Natural killer cell (primary cell): ENCODE measurements around the gene TGFBR1. TPM values are rescaled to one million over a fixed set of nuclear protein-coding genes. Genes with fewer than 3 reads are reported as not detected.
"Not testable (repeated sequence)": the region's sequence is repeated elsewhere in the genome, so short reads cannot be mapped to it uniquely, and the experiment has no call there.

Source experiments
- ATAC-seq, 3 donors: fragments of 150-1000 bp in 2 of 3; fragments of 200-7000 bp in 1 of 3; cut with Tn5 transposase; 1 replicate in 1 of 3; 2 replicates in 2 of 3; pipeline ENCODE4 v1.10.0; 2021; ENCODE audit warnings: mild to moderate bottlenecking in 2 of 3, moderate library complexity in 2 of 3
- DNase-seq, 2 donors: peaks; one replicate each; pipeline versions ENCODE4 v3.0.0 to v3.0.0-alpha.2; 2013 to 2021; ENCODE audit warnings: mixed read lengths in 1 of 2
- H3K27ac ChIP-seq: one replicate; pipeline ENCODE4 v1.5.1; 2013; ENCODE audit warnings: mild to moderate bottlenecking, low read length
- H3K27me3 ChIP-seq: one replicate; pipeline ENCODE4 v1.6.1; 2013; ENCODE audit warnings: low read length; ENCODE audit not compliant: control insufficient read depth, insufficient read depth
- H3K36me3 ChIP-seq: one replicate; pipeline ENCODE4 v1.6.1; 2013; ENCODE audit warnings: low read length; ENCODE audit not compliant: control insufficient read depth, insufficient read depth
- H3K4me1 ChIP-seq: one replicate; pipeline ENCODE4 v1.6.1; 2013; ENCODE audit warnings: low read length; ENCODE audit not compliant: control insufficient read depth, insufficient read depth
- H3K4me3 ChIP-seq: one replicate; pipeline ENCODE4 v1.5.1; 2013; ENCODE audit warnings: low read length
- H3K9me3 ChIP-seq: one replicate; pipeline ENCODE4 v1.6.1; 2013; ENCODE audit warnings: low read length; ENCODE audit not compliant: control insufficient read depth, insufficient read depth
- H3K27ac Mint-ChIP-seq, 2 donors: one replicate each; pipeline ENCODE4 v1.8.0; 2022; ENCODE audit warnings: mild to moderate bottlenecking in 2 of 2, mixed read lengths in 2 of 2, moderate library complexity in 1 of 2
- H3K27me3 Mint-ChIP-seq, 2 donors: one replicate each; pipeline ENCODE4 v1.8.0; 2022; ENCODE audit warnings: low read depth in 2 of 2, mixed read lengths in 2 of 2
- H3K36me3 Mint-ChIP-seq: one replicate; pipeline ENCODE4 v1.8.0; 2022; ENCODE audit warnings: mixed read lengths
- H3K4me1 Mint-ChIP-seq, 2 donors: one replicate each; pipeline ENCODE4 v1.8.0; 2022; ENCODE audit warnings: mixed read lengths in 2 of 2
- H3K4me3 Mint-ChIP-seq: one replicate; pipeline ENCODE4 v1.8.0; 2022; ENCODE audit warnings: mild to moderate bottlenecking, moderate library complexity, mixed read lengths
- H3K9me3 Mint-ChIP-seq, 2 donors: one replicate each; pipeline ENCODE4 v1.8.0; 2022; ENCODE audit warnings: mixed read lengths in 2 of 2
- WGBS: methylation state at CpG from one replicate; pipeline ENCODE4 v1.1.7; 2013; ENCODE audit warnings: missing lambda C conversion rate; ENCODE audit not compliant: insufficient coverage; 5-methylcytosine and 5-hydroxymethylcytosine counted together
- intact Hi-C: fragments of 100-400 bp; cut with micrococcal nuclease; formaldehyde crosslinking; loops from one replicate; pipeline ENCODE4 v1.14.2; 2022
- total RNA-seq, 4 donors: library from RNA; stranded (reverse); fragments of 120-200 nt in 1 of 4; gene quantifications; one replicate each; pipeline versions ENCODE4 v1.2.3 to v1.2.4, GENCODE V29; 2013 to 2022
- TF ChIP-seq, protein P1 (sequence below): fragments of 200-600 bp; IDR thresholded peaks from one replicate; pipeline ENCODE4 v1.8.0; 2022; ENCODE audit warnings: antibody characterized with exemption

The TGFBR1 gene
- total RNA-seq, 3 donors from 2014 or later (not counting 1 experiment from before 2014, with no cell fraction given), result 78.0 to 120 (median 113) TPM

DNA sequence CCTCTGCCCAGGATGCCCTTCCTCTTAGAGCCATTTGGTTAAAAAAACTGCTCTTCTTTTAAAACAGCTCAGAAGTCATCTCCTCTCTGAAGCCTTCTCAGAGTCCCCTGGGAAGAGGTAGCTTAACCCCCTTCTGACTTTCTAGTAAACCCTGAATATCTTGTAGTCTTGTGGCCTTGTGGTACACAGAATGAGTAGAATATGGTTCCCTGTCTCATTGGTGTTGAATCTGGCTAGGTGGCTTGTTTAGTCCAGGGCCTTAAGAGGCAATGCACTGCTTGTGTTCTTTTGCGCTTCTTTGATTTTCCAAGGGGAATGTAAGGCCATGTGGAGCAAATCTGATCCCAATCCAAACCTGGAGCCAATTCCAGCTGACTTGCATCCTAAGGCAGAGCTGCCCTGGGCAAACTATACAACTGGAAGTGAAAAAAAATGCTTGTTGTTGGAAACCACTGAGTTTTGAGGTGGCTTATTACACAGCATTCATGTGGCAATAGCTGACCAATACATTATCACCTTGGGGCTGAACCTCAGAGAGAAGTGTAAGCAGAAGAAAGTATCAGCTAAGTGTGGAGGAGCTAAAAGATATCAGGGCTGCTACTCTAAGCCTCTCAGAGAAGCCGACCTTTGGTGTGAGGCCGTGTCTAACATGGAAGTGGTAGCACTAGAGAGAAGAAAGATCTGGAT, 85.8 kb downstream of the TGFBR1 start:
- no peak for DNase-seq
- Histone ChIP-seq H3K27ac (no peak overlapping the region), H3K4me1 (no peaks in the 10 kb centered on the region), H3K36me3 (no peaks in the 10 kb centered on the region), H3K9me3 (peaks cover 3% of the 10 kb centered on the region), H3K27me3 (no peaks in the 10 kb centered on the region), H3K4me3 (no peak overlapping the region)
- ATAC-seq, result no peak
- H3K9me3 Mint-ChIP-seq, result no peaks in the 10 kb centered on the region
- WGBS, result 94% methylated on average over 3 of the region's 3 CpGs
- H3K4me1 Mint-ChIP-seq, result peaks cover 0 to 6% of the 10 kb centered on the region in 2 donors
- no peak overlapping the region for H3K4me3 Mint-ChIP-seq
- H3K27ac Mint-ChIP-seq, result no peak overlapping the region
- peaks cover 24 to 35% of the 10 kb centered on the region in 2 donors for H3K27me3 Mint-ChIP-seq
- TF ChIP-seq, protein P1, sequence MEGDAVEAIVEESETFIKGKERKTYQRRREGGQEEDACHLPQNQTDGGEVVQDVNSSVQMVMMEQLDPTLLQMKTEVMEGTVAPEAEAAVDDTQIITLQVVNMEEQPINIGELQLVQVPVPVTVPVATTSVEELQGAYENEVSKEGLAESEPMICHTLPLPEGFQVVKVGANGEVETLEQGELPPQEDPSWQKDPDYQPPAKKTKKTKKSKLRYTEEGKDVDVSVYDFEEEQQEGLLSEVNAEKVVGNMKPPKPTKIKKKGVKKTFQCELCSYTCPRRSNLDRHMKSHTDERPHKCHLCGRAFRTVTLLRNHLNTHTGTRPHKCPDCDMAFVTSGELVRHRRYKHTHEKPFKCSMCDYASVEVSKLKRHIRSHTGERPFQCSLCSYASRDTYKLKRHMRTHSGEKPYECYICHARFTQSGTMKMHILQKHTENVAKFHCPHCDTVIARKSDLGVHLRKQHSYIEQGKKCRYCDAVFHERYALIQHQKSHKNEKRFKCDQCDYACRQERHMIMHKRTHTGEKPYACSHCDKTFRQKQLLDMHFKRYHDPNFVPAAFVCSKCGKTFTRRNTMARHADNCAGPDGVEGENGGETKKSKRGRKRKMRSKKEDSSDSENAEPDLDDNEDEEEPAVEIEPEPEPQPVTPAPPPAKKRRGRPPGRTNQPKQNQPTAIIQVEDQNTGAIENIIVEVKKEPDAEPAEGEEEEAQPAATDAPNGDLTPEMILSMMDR, result no peak
- H3K36me3 Mint-ChIP-seq, result no peaks in the 10 kb centered on the region
- intact Hi-C loops, result no loop called here

GRCh38 chr9:99192786-99193465, 88.0 kb downstream of the TGFBR1 start:
- H3K27ac Mint-ChIP-seq, result no peak overlapping the region
- H3K36me3 Mint-ChIP-seq, result no peaks in the 10 kb centered on the region
- Histone ChIP-seq H3K4me1 (no peaks in the 10 kb centered on the region), H3K4me3 (no peak overlapping the region), H3K27ac (no peak overlapping the region), H3K36me3 (no peaks in the 10 kb centered on the region), H3K27me3 (no peaks in the 10 kb centered on the region), H3K9me3 (peaks cover 3% of the 10 kb centered on the region)
- TF ChIP-seq, protein P1, result no peak
- H3K9me3 Mint-ChIP-seq, result no peaks in the 10 kb centered on the region
- ATAC-seq, result no peak
- H3K4me1 Mint-ChIP-seq, result peaks cover 0 to 12% of the 10 kb centered on the region in 2 donors
- WGBS, result 85% methylated on average over 5 of the region's 5 CpGs
- no peak overlapping the region for H3K4me3 Mint-ChIP-seq
- DNase-seq, result no peak
- intact Hi-C loops, result no loop called here
- H3K27me3 Mint-ChIP-seq, result peaks cover 27 to 35% of the 10 kb centered on the region in 2 donors

- H3K9me3 Mint-ChIP-seq, result no peaks in the 10 kb centered on the region
- Histone ChIP-seq H3K4me3 (no peak overlapping the region), H3K9me3 (peaks cover 3% of the 10 kb centered on the region), H3K27me3 (no peaks in the 10 kb centered on the region), H3K36me3 (no peaks in the 10 kb centered on the region), H3K27ac (no peak overlapping the region), H3K4me1 (no peaks in the 10 kb centered on the region)
- intact Hi-C loops, result no loop called here
- TF ChIP-seq, protein P1, result no peak
- H3K4me1 Mint-ChIP-seq, result peaks cover 0 to 12% of the 10 kb centered on the region in 2 donors
- peaks cover 25 to 33% of the 10 kb centered on the region in 2 donors for H3K27me3 Mint-ChIP-seq
- H3K4me3 Mint-ChIP-seq, result no peak overlapping the region
- 27% methylated on average over 1 of the region's 2 CpGs for WGBS
- H3K36me3 Mint-ChIP-seq, result no peaks in the 10 kb centered on the region
- ATAC-seq (no peak), DNase-seq (no peak)
- H3K27ac Mint-ChIP-seq, result no peak overlapping the region
These were observed 88.5 kb downstream of the TGFBR1 start for GRCh38 chr9:99193466-99193821.

GRCh38 chr9:99196484-99196883, 91.6 kb downstream of the TGFBR1 start:
- 76% methylated on average over 5 of the region's 5 CpGs for WGBS
- ATAC-seq, H3K27me3 ChIP-seq, H3K4me3 ChIP-seq, H3K27ac ChIP-seq, DNase-seq, H3K4me3 Mint-ChIP-seq, H3K9me3 Mint-ChIP-seq, H3K27ac Mint-ChIP-seq, intact Hi-C loops, H3K36me3 Mint-ChIP-seq, H3K27me3 Mint-ChIP-seq, H3K4me1 ChIP-seq, H3K9me3 ChIP-seq, H3K36me3 ChIP-seq: not testable (repeated sequence)
- H3K4me1 Mint-ChIP-seq, result peaks cover 0 to 12% of the 10 kb centered on the region in 2 donors
